Natural killer cell (primary cell): ENCODE data around the gene NAAA. TPM values are rescaled to one million over a fixed set of nuclear protein-coding genes. Genes with fewer than 3 reads are reported as not detected.

Source experiments
- ATAC-seq, 3 donors: fragments of 150-1000 bp in 2 of 3; fragments of 200-7000 bp in 1 of 3; cut with Tn5 transposase; 1 replicate in 1 of 3; 2 replicates in 2 of 3; pipeline ENCODE4 v1.10.0; 2021; ENCODE audit warnings: mild to moderate bottlenecking in 2 of 3, moderate library complexity in 2 of 3
- DNase-seq, 2 donors: peaks; one replicate each; pipeline versions ENCODE4 v3.0.0 to v3.0.0-alpha.2; 2013 to 2021; ENCODE audit warnings: mixed read lengths in 1 of 2
- H3K27ac ChIP-seq: one replicate; pipeline ENCODE4 v1.5.1; 2013; ENCODE audit warnings: mild to moderate bottlenecking, low read length
- H3K27me3 ChIP-seq: one replicate; pipeline ENCODE4 v1.6.1; 2013; ENCODE audit warnings: low read length; ENCODE audit not compliant: control insufficient read depth, insufficient read depth
- H3K36me3 ChIP-seq: one replicate; pipeline ENCODE4 v1.6.1; 2013; ENCODE audit warnings: low read length; ENCODE audit not compliant: control insufficient read depth, insufficient read depth
- H3K4me1 ChIP-seq: one replicate; pipeline ENCODE4 v1.6.1; 2013; ENCODE audit warnings: low read length; ENCODE audit not compliant: control insufficient read depth, insufficient read depth
- H3K4me3 ChIP-seq: one replicate; pipeline ENCODE4 v1.5.1; 2013; ENCODE audit warnings: low read length
- H3K9me3 ChIP-seq: one replicate; pipeline ENCODE4 v1.6.1; 2013; ENCODE audit warnings: low read length; ENCODE audit not compliant: control insufficient read depth, insufficient read depth
- H3K27ac Mint-ChIP-seq, 2 donors: one replicate each; pipeline ENCODE4 v1.8.0; 2022; ENCODE audit warnings: mild to moderate bottlenecking in 2 of 2, mixed read lengths in 2 of 2, moderate library complexity in 1 of 2
- H3K27me3 Mint-ChIP-seq, 2 donors: one replicate each; pipeline ENCODE4 v1.8.0; 2022; ENCODE audit warnings: low read depth in 2 of 2, mixed read lengths in 2 of 2
- H3K36me3 Mint-ChIP-seq: one replicate; pipeline ENCODE4 v1.8.0; 2022; ENCODE audit warnings: mixed read lengths
- H3K4me1 Mint-ChIP-seq, 2 donors: one replicate each; pipeline ENCODE4 v1.8.0; 2022; ENCODE audit warnings: mixed read lengths in 2 of 2
- H3K4me3 Mint-ChIP-seq: one replicate; pipeline ENCODE4 v1.8.0; 2022; ENCODE audit warnings: mild to moderate bottlenecking, moderate library complexity, mixed read lengths
- H3K9me3 Mint-ChIP-seq, 2 donors: one replicate each; pipeline ENCODE4 v1.8.0; 2022; ENCODE audit warnings: mixed read lengths in 2 of 2
- WGBS: methylation state at CpG from one replicate; pipeline ENCODE4 v1.1.7; 2013; ENCODE audit warnings: missing lambda C conversion rate; ENCODE audit not compliant: insufficient coverage; 5-methylcytosine and 5-hydroxymethylcytosine counted together
- intact Hi-C: fragments of 100-400 bp; cut with micrococcal nuclease; formaldehyde crosslinking; loops from one replicate; pipeline ENCODE4 v1.14.2; 2022
- total RNA-seq, 4 donors: library from RNA; stranded (reverse); fragments of 120-200 nt in 1 of 4; gene quantifications; one replicate each; pipeline versions ENCODE4 v1.2.3 to v1.2.4, GENCODE V29; 2013 to 2022
- TF ChIP-seq, protein P1 (sequence below): fragments of 200-600 bp; IDR thresholded peaks from one replicate; pipeline ENCODE4 v1.8.0; 2022; ENCODE audit warnings: antibody characterized with exemption

NAAA gene
- total RNA-seq, 3 donors from 2014 or later (not counting 1 experiment from before 2014, with no cell fraction given) = 37.8 to 56.3 (median 43.4) TPM

- peaks cover 4 to 7% of the 10 kb centered on the region in 2 donors for H3K27me3 Mint-ChIP-seq
- TF ChIP-seq, protein P1, sequence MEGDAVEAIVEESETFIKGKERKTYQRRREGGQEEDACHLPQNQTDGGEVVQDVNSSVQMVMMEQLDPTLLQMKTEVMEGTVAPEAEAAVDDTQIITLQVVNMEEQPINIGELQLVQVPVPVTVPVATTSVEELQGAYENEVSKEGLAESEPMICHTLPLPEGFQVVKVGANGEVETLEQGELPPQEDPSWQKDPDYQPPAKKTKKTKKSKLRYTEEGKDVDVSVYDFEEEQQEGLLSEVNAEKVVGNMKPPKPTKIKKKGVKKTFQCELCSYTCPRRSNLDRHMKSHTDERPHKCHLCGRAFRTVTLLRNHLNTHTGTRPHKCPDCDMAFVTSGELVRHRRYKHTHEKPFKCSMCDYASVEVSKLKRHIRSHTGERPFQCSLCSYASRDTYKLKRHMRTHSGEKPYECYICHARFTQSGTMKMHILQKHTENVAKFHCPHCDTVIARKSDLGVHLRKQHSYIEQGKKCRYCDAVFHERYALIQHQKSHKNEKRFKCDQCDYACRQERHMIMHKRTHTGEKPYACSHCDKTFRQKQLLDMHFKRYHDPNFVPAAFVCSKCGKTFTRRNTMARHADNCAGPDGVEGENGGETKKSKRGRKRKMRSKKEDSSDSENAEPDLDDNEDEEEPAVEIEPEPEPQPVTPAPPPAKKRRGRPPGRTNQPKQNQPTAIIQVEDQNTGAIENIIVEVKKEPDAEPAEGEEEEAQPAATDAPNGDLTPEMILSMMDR = no peak
- H3K4me1 Mint-ChIP-seq = no peaks in the 10 kb centered on the region
- no peaks in the 10 kb centered on the region for H3K9me3 Mint-ChIP-seq
- H3K9me3 ChIP-seq = no peaks in the 10 kb centered on the region
- no peak overlapping the region for H3K27ac ChIP-seq
- ATAC-seq = no peak
- DNase-seq = no peak
- no peaks in the 10 kb centered on the region for H3K27me3 ChIP-seq
- WGBS = 89% methylated on average over 8 of the region's 9 CpGs
- intact Hi-C loops = no loop called here
- no peak overlapping the region for H3K27ac Mint-ChIP-seq
- H3K4me3 Mint-ChIP-seq = no peak overlapping the region
- no peaks in the 10 kb centered on the region for H3K36me3 Mint-ChIP-seq
- no peaks in the 10 kb centered on the region for H3K36me3 ChIP-seq
- no peak overlapping the region for H3K4me3 ChIP-seq
- H3K4me1 ChIP-seq = no peaks in the 10 kb centered on the region
Measured at GRCh38 chr4:75889537-75890199, 51.1 kb downstream of the NAAA start.

- H3K27ac Mint-ChIP-seq = no peak overlapping the region
- no peaks in the 10 kb centered on the region for H3K4me1 ChIP-seq
- no peak overlapping the region for H3K27ac ChIP-seq
- no peaks in the 10 kb centered on the region for H3K9me3 Mint-ChIP-seq
- 73% methylated on average over 24 of the region's 24 CpGs for WGBS
- no peaks in the 10 kb centered on the region for H3K4me1 Mint-ChIP-seq
- ATAC-seq = no peak
- H3K4me3 Mint-ChIP-seq = no peak overlapping the region
- no peaks in the 10 kb centered on the region for H3K9me3 ChIP-seq
- H3K36me3 Mint-ChIP-seq = no peaks in the 10 kb centered on the region
- DNase-seq = no peak
- H3K4me3 ChIP-seq = no peak overlapping the region
- no peaks in the 10 kb centered on the region for H3K27me3 ChIP-seq
- TF ChIP-seq, protein P1 = no peak
- peaks cover 7% of the 10 kb centered on the region in 2 donors for H3K27me3 Mint-ChIP-seq
- no peaks in the 10 kb centered on the region for H3K36me3 ChIP-seq
- intact Hi-C loops = no loop called here
Measured at GRCh38 chr4:75886104-75886503, 54.7 kb downstream of the NAAA start.

DNA sequence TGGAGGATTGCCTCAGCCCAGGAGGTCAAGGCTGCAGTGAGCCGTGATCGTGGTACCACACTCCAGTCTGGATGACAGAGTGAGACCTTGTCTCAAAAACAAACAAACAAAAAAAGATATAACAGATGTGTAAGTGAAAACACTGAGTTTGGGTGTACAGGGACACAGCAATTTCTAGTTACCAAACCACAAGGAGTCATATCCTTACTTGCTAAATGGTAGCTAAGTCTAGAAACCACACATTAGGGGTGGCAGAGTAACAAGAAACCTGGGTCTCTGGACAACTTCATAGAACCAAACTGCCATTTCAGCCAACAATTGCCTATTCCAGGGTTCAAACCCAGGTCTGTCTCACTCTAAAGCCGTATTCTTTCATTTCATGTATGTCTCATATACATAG is 59.3 kb downstream of the NAAA start:
- peaks cover 0 to 3% of the 10 kb centered on the region in 2 donors for H3K27me3 Mint-ChIP-seq
- no peak for ATAC-seq

More for the DNA sequence above, 59.3 kb downstream of the NAAA start:
- H3K4me3 Mint-ChIP-seq = no peak overlapping the region
- 88% methylated on average over 1 of the region's 3 CpGs for WGBS
- no peaks in the 10 kb centered on the region for H3K36me3 ChIP-seq
- H3K4me1 ChIP-seq = no peaks in the 10 kb centered on the region
- no peak overlapping the region for H3K27ac Mint-ChIP-seq
- no peak for DNase-seq
- no peaks in the 10 kb centered on the region for H3K9me3 ChIP-seq
- no peak overlapping the region for H3K4me3 ChIP-seq
- no peak overlapping the region for H3K27ac ChIP-seq
- H3K9me3 Mint-ChIP-seq = no peaks in the 10 kb centered on the region
- no peaks in the 10 kb centered on the region for H3K4me1 Mint-ChIP-seq
- H3K27me3 ChIP-seq = no peaks in the 10 kb centered on the region
- TF ChIP-seq, protein P1 = no peak
- H3K36me3 Mint-ChIP-seq = no peaks in the 10 kb centered on the region
- intact Hi-C loops = no loop called here
